Measurements from ENCODE around the gene LDLRAD2. TPM values are rescaled to one million over a fixed set of nuclear protein-coding genes. Genes with fewer than 3 reads are reported as not detected.

Gene LDLRAD2
- total RNA-seq, 3 donors from 2014 or later, result 0.33 TPM; not detected in 2

GRCh38 chr1:21860971-21861370 lies 48.9 kb downstream of the LDLRAD2 start:
- H3K27ac ChIP-seq, result no peak overlapping the region

GRCh38 chr1:21861602-21862429 lies 49.8 kb downstream of the LDLRAD2 start:
- Histone ChIP-seq H3K4me3 (no peak overlapping the region), H3K9me3 (no peaks in the 10 kb centered on the region), H3K4me1 (no peaks in the 10 kb centered on the region), H3K36me3 (peaks cover 5% of the 10 kb centered on the region), H3K27me3 (no peaks in the 10 kb centered on the region), H3K27ac (no peak overlapping the region)
- no peak for DNase-seq (ENCODE audit: low spot score in 2 of 2)
- TF ChIP-seq CTCF (IDR thresholded peaks at IDR 0.05), result no peak
- TF ChIP-seq POLR2AphosphoS5 (IDR thresholded peaks at IDR 0.05), result no peak
- TF ChIP-seq POLR2A (IDR thresholded peaks at IDR 0.05), result no peak
- intact Hi-C loops (cut with DNase I; ENCODE audit: low total_unique reads), result no loop called here

More at GRCh38 chr1:21860971-21861370, 48.9 kb downstream of the LDLRAD2 start:
- DNase-seq (ENCODE audit: low spot score in 2 of 2), result no peak
- intact Hi-C loops (cut with DNase I; ENCODE audit: low total_unique reads), result no loop called here
- Histone ChIP-seq H3K36me3 (peaks cover 5% of the 10 kb centered on the region), H3K9me3 (no peaks in the 10 kb centered on the region), H3K27me3 (no peaks in the 10 kb centered on the region), H3K4me3 (no peak overlapping the region), H3K4me1 (no peaks in the 10 kb centered on the region)
- TF ChIP-seq POLR2A (IDR thresholded peaks at IDR 0.05) (no peak), POLR2AphosphoS5 (IDR thresholded peaks at IDR 0.05) (no peak), CTCF (IDR thresholded peaks at IDR 0.05) (no peak)

GRCh38 chr1:21863981-21864380 lies 51.9 kb downstream of the LDLRAD2 start:
- DNase-seq (ENCODE audit: low spot score in 2 of 2), result no peak
- no peak overlapping the region for H3K27ac ChIP-seq
- TF ChIP-seq POLR2A (IDR thresholded peaks at IDR 0.05), result no peak
- TF ChIP-seq CTCF (IDR thresholded peaks at IDR 0.05), result no peak
- no peak for TF ChIP-seq POLR2AphosphoS5 (IDR thresholded peaks at IDR 0.05)
- H3K36me3 ChIP-seq, result peaks cover 5% of the 10 kb centered on the region
- H3K4me3 ChIP-seq, result no peak overlapping the region
- H3K9me3 ChIP-seq, result no peaks in the 10 kb centered on the region
- no peaks in the 10 kb centered on the region for H3K4me1 ChIP-seq
- intact Hi-C loops (cut with DNase I; ENCODE audit: low total_unique reads), result no loop called here
- no peaks in the 10 kb centered on the region for H3K27me3 ChIP-seq

GRCh38 chr1:21864730-21865129 lies 52.7 kb downstream of the LDLRAD2 start:
- Histone ChIP-seq H3K4me1 (no peaks in the 10 kb centered on the region), H3K9me3 (no peaks in the 10 kb centered on the region), H3K27me3 (no peaks in the 10 kb centered on the region), H3K27ac (no peak overlapping the region), H3K4me3 (no peak overlapping the region), H3K36me3 (peaks cover 5% of the 10 kb centered on the region)
- intact Hi-C loops (cut with DNase I; ENCODE audit: low total_unique reads), result no loop called here
- DNase-seq (ENCODE audit: low spot score in 2 of 2), result no peak
- TF ChIP-seq POLR2AphosphoS5 (IDR thresholded peaks at IDR 0.05) (no peak), POLR2A (IDR thresholded peaks at IDR 0.05) (no peak), CTCF (IDR thresholded peaks at IDR 0.05) (no peak)

- no peak for DNase-seq (ENCODE audit: low spot score in 2 of 2)
- Histone ChIP-seq H3K9me3 (no peaks in the 10 kb centered on the region), H3K4me1 (peaks cover 0 to 5% of the 10 kb centered on the region in 2 donors), H3K27ac (no peak overlapping the region), H3K36me3 (peaks cover 5% of the 10 kb centered on the region), H3K27me3 (no peaks in the 10 kb centered on the region), H3K4me3 (no peak overlapping the region)
- no peak for TF ChIP-seq POLR2A (IDR thresholded peaks at IDR 0.05)
- no peak for TF ChIP-seq POLR2AphosphoS5 (IDR thresholded peaks at IDR 0.05)
- no peak for TF ChIP-seq CTCF (IDR thresholded peaks at IDR 0.05)
- intact Hi-C loops (cut with DNase I; ENCODE audit: low total_unique reads), result no loop called here
Observed at GRCh38 chr1:21865609-21865942, 53.5 kb downstream of the LDLRAD2 start.
